Measurements from ENCODE around the gene PFKFB3.
A peak's percentile ranks its signal among the peaks of the same experiment; 100 is the strongest.
"Not testable (repeated sequence)": the region's sequence is repeated elsewhere in the genome, so short reads cannot be mapped to it uniquely, and the experiment has no call there.

PFKFB3 gene

DNA sequence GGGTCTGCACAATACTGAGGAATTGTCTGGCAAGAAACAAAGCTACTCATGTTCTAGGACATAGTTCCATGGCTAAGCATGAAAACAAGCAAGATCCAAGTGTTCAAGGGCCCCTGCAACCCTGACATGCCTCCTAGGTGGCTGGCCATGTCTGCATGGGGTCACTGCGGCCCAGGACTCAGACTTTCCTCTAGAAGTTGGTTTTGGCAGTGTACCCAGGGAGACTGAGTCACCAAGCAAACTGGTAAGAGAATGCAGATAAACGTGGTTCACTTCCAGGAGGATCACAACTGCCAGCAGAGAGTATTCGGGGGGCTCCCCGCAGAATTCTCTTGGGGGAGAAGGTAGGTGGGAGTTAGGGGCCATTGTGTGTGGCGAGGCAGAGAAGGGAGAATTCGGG, 7.4 kb upstream of the PFKFB3 start:
- intact Hi-C loops (cut with DNase I; ENCODE audit: low total_unique reads): loop anchor here (5.0 kb wide), 1 partner anchor 643 kb away; no protein-coding TSS in a partner anchor
- Histone ChIP-seq H3K4me3 (no peak overlapping the region), H3K27ac (peak overlapping the region; percentile 87 to 95), H3K4me1 (peaks cover 0 to 92% (median 51%) of the 10 kb centered on the region in 4 donors), H3K27me3 (no peaks in the 10 kb centered on the region), H3K9me3 (no peaks in the 10 kb centered on the region), H3K36me3 (no peaks in the 10 kb centered on the region)
- peak; percentile 72 to 87 for DNase-seq
- TF ChIP-seq, protein P1, sequence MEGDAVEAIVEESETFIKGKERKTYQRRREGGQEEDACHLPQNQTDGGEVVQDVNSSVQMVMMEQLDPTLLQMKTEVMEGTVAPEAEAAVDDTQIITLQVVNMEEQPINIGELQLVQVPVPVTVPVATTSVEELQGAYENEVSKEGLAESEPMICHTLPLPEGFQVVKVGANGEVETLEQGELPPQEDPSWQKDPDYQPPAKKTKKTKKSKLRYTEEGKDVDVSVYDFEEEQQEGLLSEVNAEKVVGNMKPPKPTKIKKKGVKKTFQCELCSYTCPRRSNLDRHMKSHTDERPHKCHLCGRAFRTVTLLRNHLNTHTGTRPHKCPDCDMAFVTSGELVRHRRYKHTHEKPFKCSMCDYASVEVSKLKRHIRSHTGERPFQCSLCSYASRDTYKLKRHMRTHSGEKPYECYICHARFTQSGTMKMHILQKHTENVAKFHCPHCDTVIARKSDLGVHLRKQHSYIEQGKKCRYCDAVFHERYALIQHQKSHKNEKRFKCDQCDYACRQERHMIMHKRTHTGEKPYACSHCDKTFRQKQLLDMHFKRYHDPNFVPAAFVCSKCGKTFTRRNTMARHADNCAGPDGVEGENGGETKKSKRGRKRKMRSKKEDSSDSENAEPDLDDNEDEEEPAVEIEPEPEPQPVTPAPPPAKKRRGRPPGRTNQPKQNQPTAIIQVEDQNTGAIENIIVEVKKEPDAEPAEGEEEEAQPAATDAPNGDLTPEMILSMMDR (IDR thresholded peaks at IDR 0.05): no peak

DNA sequence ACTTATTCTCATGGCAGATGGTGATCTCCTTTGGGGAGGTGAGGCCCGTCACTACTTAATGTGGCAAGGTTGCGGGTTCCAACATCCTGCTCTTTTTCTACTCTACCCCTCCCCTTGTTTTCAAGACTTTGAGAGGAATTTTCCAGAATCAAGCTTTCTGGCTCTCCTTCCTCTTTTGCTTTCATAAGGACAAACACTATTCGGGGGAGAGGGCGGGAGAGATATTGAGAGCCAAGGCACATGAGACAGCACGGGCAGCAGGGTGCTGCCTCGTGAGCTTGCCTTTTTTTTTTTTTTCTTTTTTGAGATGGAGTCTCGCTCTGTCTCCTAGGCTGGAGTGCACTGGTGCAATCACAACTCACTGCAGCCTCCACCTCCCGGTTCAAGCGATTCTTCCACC, 6.9 kb upstream of the PFKFB3 start:
- H3K9me3 ChIP-seq: no peaks in the 10 kb centered on the region
- no peaks in the 10 kb centered on the region for H3K27me3 ChIP-seq
- DNase-seq: peak; percentile 84 to 90
- peaks cover 0 to 90% (median 52%) of the 10 kb centered on the region in 4 donors for H3K4me1 ChIP-seq
- intact Hi-C loops (cut with DNase I; ENCODE audit: low total_unique reads): loop anchor here (5.0 kb wide), 1 partner anchor 644 kb away; no protein-coding TSS in a partner anchor
- no peak overlapping the region for H3K4me3 ChIP-seq
- TF ChIP-seq, protein P1 (IDR thresholded peaks at IDR 0.05): no peak
- H3K36me3 ChIP-seq: no peaks in the 10 kb centered on the region
- peak overlapping the region; percentile 87 to 95 for H3K27ac ChIP-seq

DNA sequence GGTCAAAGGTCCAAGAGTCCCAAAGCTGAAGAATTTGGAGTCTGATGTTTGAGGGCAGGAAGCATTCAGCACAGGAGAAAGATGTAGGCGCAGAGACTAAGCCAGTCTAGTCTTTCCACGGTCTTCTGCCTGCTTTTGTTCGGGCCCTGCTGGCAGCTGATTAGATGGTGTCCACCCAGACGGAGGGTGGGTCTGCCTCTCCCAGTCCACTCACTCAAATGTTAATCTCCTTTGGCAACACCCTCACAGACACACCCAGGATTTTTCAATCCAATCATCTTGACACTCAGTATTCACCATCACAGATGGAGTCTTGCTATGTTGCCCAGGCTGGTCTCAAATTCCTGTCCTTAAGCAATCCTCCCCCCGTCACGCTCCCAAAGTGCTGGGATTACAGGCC, 6.2 kb upstream of the PFKFB3 start:
- H3K27me3 ChIP-seq, H3K36me3 ChIP-seq, H3K4me3 ChIP-seq, DNase-seq, H3K9me3 ChIP-seq: not testable (repeated sequence)
- intact Hi-C loops (cut with DNase I; ENCODE audit: low total_unique reads): loop anchor here (5.0 kb wide), 1 partner anchor 644 kb away; no protein-coding TSS in a partner anchor
- Histone ChIP-seq H3K4me1 (peaks cover 0 to 85% (median 50%) of the 10 kb centered on the region in 4 donors), H3K27ac (peak overlapping the region; percentile 87 to 95)

DNA sequence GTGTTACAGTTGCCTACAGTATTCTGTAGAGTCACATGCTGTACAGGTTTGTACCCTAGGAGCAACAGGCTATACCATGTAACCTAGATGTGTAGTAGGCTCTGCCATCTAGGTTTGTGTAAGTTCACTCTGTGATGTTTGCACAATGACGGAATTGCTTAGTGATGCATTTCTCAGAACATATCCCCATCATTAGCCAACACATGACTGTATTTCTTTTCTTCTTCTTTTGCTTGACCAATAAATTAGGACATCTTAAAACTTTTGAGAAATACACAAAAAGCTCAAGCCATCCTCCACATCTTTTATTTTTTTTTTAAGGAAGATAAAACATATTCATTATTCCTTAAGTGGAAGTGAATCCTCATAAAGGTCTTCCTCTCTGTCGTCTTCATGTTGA, 5.4 kb upstream of the PFKFB3 start:
- Histone ChIP-seq H3K9me3 (no peaks in the 10 kb centered on the region), H3K27me3 (no peaks in the 10 kb centered on the region), H3K4me3 (no peak overlapping the region), H3K4me1 (peaks cover 0 to 86% (median 52%) of the 10 kb centered on the region in 4 donors), H3K27ac (peak overlapping the region; percentile 87 to 95), H3K36me3 (no peaks in the 10 kb centered on the region)
- intact Hi-C loops (cut with DNase I; ENCODE audit: low total_unique reads): loop anchor here (5.0 kb wide), 1 partner anchor 645 kb away; no protein-coding TSS in a partner anchor
- no peak for DNase-seq
- TF ChIP-seq, protein P1 (IDR thresholded peaks at IDR 0.05): no peak

DNA sequence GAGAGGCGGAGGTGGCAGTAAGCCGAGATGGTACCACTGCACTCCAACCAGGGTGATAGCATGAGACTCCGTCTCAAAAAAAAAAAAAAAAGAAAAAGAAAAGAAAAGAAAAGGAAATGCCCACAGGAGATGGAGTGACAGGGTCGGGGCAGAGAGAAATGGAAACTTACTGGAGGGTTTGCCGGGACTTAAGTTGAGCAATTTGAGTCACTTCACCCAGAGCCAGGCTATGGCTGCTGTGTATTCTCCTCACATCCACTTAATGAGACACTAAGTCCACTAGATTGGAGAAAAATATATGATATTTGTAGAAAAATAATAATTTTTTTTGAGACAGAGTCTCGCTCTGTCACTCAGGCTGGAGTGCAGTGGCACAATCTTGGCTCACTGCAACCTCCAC, 4.6 kb upstream of the PFKFB3 start:
- peaks cover 0 to 80% (median 50%) of the 10 kb centered on the region in 4 donors for H3K4me1 ChIP-seq
- no peak for DNase-seq

DNA sequence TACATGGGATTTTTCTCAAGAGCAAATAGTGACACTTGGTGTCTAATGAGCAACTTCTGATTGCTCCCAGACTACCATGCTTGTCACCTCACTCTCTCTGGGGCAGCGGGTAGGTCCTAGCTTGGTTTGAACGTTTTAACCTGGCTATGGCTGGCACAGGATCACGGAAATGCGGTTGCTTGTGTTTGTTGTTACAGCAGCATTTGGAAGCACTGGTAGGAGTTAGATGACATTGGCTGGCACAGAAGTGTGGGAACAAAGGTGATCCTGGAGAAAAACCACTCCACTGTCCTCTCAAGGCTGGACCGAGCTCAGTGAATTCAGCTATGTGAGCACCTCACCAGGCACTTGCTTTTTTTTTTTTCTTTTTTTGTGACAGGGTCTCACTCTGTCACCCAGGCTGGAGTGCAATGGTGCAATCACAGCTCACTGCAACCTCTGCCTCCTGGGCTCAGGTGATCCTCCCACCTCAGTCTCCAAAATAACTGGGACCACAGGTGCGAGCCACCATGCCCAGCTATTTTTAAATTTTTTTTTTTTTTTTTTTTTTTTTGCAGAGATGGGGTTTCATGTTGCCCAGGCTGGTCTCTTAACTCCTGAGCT, 3.5 kb upstream of the PFKFB3 start:
- DNase-seq: no peak
- H3K4me1 ChIP-seq: peaks cover 0 to 70% (median 47%) of the 10 kb centered on the region in 4 donors
- intact Hi-C loops (cut with DNase I; ENCODE audit: low total_unique reads): loop anchor here (5.0 kb wide), 1 partner anchor 647 kb away; no protein-coding TSS in a partner anchor
- H3K36me3 ChIP-seq: no peaks in the 10 kb centered on the region
- no peak overlapping the region for H3K4me3 ChIP-seq
- no peaks in the 10 kb centered on the region for H3K9me3 ChIP-seq
- H3K27me3 ChIP-seq: no peaks in the 10 kb centered on the region
- peak overlapping the region; percentile 87 to 95 for H3K27ac ChIP-seq
- TF ChIP-seq, protein P1 (IDR thresholded peaks at IDR 0.05): no peak

More for the DNA sequence above, 4.6 kb upstream of the PFKFB3 start:
- intact Hi-C loops (cut with DNase I; ENCODE audit: low total_unique reads): loop anchor here (5.0 kb wide), 1 partner anchor 646 kb away; no protein-coding TSS in a partner anchor
- TF ChIP-seq, protein P1 (IDR thresholded peaks at IDR 0.05): no peak
- Histone ChIP-seq H3K27ac (peak overlapping the region; percentile 87 to 95), H3K27me3 (no peaks in the 10 kb centered on the region), H3K36me3 (no peaks in the 10 kb centered on the region), H3K9me3 (no peaks in the 10 kb centered on the region), H3K4me3 (no peak overlapping the region)

Data from tibial artery (tissue), 4 donors.